ENCODE results near the gene MLNR. TPM values are rescaled to one million over a fixed set of nuclear protein-coding genes. Genes with fewer than 3 reads are reported as not detected.

Gene MLNR
- total and polyA plus RNA-seq, 9 of the 15 experiments (the other 6 are each of a cell fraction or from before 2014, with no cell fraction given): not detected

GRCh38 chr13:49190901-49191300 lies 29.2 kb upstream of the MLNR start:
- Histone ChIP-seq H3K36me3 (ENCODE audit: control insufficient read depth, insufficient read depth, low read length) (peaks cover 34% of the 10 kb centered on the region; the same call in 1 of the 3 replicates), H3K9ac (ENCODE audit: insufficient read depth in 1 of 2, low read depth in 2 of 2, low read length in 2 of 2) (no peak overlapping the region), H3K4me3 (no peak overlapping the region), H3K79me2 (ENCODE audit: control insufficient read depth, insufficient read depth, low read length) (no peaks in the 10 kb centered on the region), H3K4me1 (replicated peaks in 1 of 2; ENCODE audit: control insufficient read depth in 2 of 2, insufficient read depth in 2 of 2, low read length in 2 of 2) (no peaks in the 10 kb centered on the region), H3K9me1 (ENCODE audit: control insufficient read depth, insufficient read depth, low read length) (no peaks in the 10 kb centered on the region), H2AFZ (ENCODE audit: low read depth, low read length) (no peak overlapping the region), H3K27me3 (ENCODE audit: control insufficient read depth in 2 of 2, insufficient read depth in 2 of 2, low read length in 2 of 2) (no peaks in the 10 kb centered on the region), H3K9me3 (replicated peaks; ENCODE audit: control insufficient read depth, insufficient read depth, low read depth, low read length) (no peaks in the 10 kb centered on the region), H3K4me2 (ENCODE audit: insufficient read depth, low read length) (no peak overlapping the region), H3K27ac (ENCODE audit: extremely low read depth, low read depth, low read length) (no peak overlapping the region), H4K20me1 (replicated peaks; ENCODE audit: control insufficient read depth, insufficient read depth, low read length) (no peaks in the 10 kb centered on the region)
- 91% methylated on average over 2 of the region's 2 CpGs for WGBS (ENCODE audit: insufficient coverage, low coverage, missing lambda C conversion rate)
- no peak for FAIRE-seq
- ChIA-PET POLR2A (no interaction called here), CTCF (ENCODE audit: low intra/inter-chr PET ratio) (no interaction called here)
- in situ Hi-C loops (cut with MboI): no loop called here
- BruUV-seq (replicated peaks): no TSS peak
- DNase-seq (ENCODE audit: extremely low read depth in 1 of 4, low spot score in 3 of 4): no peak
- intact Hi-C loops (cut with micrococcal nuclease): no loop called here
- no peak for ATAC-seq
- no peak for TF ChIP-seq GATA2 (CRISPR knock-in tag; IDR thresholded peaks at IDR 0.05)
- no peak for TF ChIP-seq U2AF1 (optimal IDR thresholded peaks at IDR 0.05; ENCODE audit: low read depth, low read length)
- no peak for TF ChIP-seq ERF (CRISPR knock-in tag; IDR thresholded peaks at IDR 0.05)
- no peak for TF ChIP-seq RBM22 (IDR thresholded peaks at IDR 0.05; ENCODE audit: low read depth, low read length, poor library complexity, severe bottlenecking)
- no peak for TF ChIP-seq ZNF764 (CRISPR knock-in tag; IDR thresholded peaks at IDR 0.05; ENCODE audit: low read depth)
- no peak for TF ChIP-seq HLTF (IDR thresholded peaks at IDR 0.05)
- no peak for TF ChIP-seq NFIX (CRISPR knock-in tag; IDR thresholded peaks at IDR 0.05; ENCODE audit: low read depth)
- no peak for TF ChIP-seq SFPQ (IDR thresholded peaks at IDR 0.05; ENCODE audit: low read depth, low read length)
- TF ChIP-seq DACH1 (IDR thresholded peaks at IDR 0.05; ENCODE audit: partially characterized antibody): no peak
- TF ChIP-seq NELFE (IDR thresholded peaks at IDR 0.05; ENCODE audit: insufficient read depth, insufficient read length): no peak
- TF ChIP-seq ZNF318 (IDR thresholded peaks at IDR 0.05; ENCODE audit: borderline replicate concordance in 1 of 2, low read depth in 1 of 2): no peak
- no peak for TF ChIP-seq HOMEZ (CRISPR knock-in tag; IDR thresholded peaks at IDR 0.05)
